MM.1S (cell line): Measurements from ENCODE around the gene TRIOBP.

Experiments
- DNase-seq: peaks from one replicate; pipeline ENCODE4 v3.0.0-alpha.2; 2015
- H2AFZ ChIP-seq: fragments of 300-600 bp; sonication (generic); 2 replicates; pipeline ENCODE4 v1.6.0; 2016; ENCODE audit warnings: antibody characterized with exemption, low read length
- H3F3A ChIP-seq: fragments of 300-600 bp; sonication (generic); 2 replicates; pipeline ENCODE4 v1.6.1; 2016; ENCODE audit warnings: mild to moderate bottlenecking, antibody characterized with exemption, low read length, moderate library complexity, mixed read lengths; ENCODE audit not compliant: insufficient read depth
- H3K27ac ChIP-seq: fragments of 300-600 bp; sonication (generic); 2 replicates; pipeline ENCODE4 v1.5.1; 2016; ENCODE audit warnings: mild to moderate bottlenecking, low read length
- H3K27me3 ChIP-seq: fragments of 300-600 bp; sonication (generic); replicated peaks from 2 replicates; pipeline ENCODE4 v1.6.0; 2016; ENCODE audit warnings: low read length; ENCODE audit not compliant: insufficient read depth
- H3K36me3 ChIP-seq: fragments of 300-600 bp; sonication (generic); replicated peaks from 2 replicates; pipeline ENCODE4 v1.6.1; 2016; ENCODE audit warnings: mild to moderate bottlenecking, low read length, mixed read lengths; ENCODE audit not compliant: insufficient read depth
- H3K4me1 ChIP-seq: fragments of 300-600 bp; sonication (generic); 2 replicates; pipeline ENCODE4 v1.6.1; 2016; ENCODE audit warnings: low read length, mixed read lengths
- H3K4me2 ChIP-seq: fragments of 300-600 bp; sonication (generic); 2 replicates; pipeline ENCODE4 v1.6.0; 2016; ENCODE audit warnings: low read depth, low read length
- H3K4me3 ChIP-seq: fragments of 300-600 bp; sonication (generic); 2 replicates; pipeline ENCODE4 v1.5.1; 2016; ENCODE audit warnings: low read length, mixed read lengths
- H3K79me2 ChIP-seq: fragments of 300-600 bp; sonication (generic); 2 replicates; pipeline ENCODE4 v1.6.1; 2016; ENCODE audit warnings: mixed run types, low read length, mixed read lengths
- H3K9ac ChIP-seq: fragments of 300-600 bp; sonication (generic); 2 replicates; pipeline ENCODE4 v1.6.1; 2016; ENCODE audit warnings: low read length, mixed read lengths
- H3K9me2 ChIP-seq: fragments of 300-600 bp; sonication (generic); replicated peaks from 2 replicates; pipeline ENCODE4 v1.6.1; 2016; ENCODE audit warnings: mild to moderate bottlenecking, low read length, mixed read lengths; ENCODE audit not compliant: insufficient read depth
- H3K9me3 ChIP-seq: fragments of 300-600 bp; sonication (generic); replicated peaks from 2 replicates; pipeline ENCODE4 v1.6.1; 2016; ENCODE audit warnings: mild to moderate bottlenecking, low read length, mixed read lengths; ENCODE audit not compliant: insufficient read depth
- H4K20me1 ChIP-seq: fragments of 300-600 bp; sonication (generic); 2 replicates; pipeline ENCODE4 v1.6.1; 2016; ENCODE audit warnings: mild to moderate bottlenecking, low read length, moderate library complexity, mixed read lengths; ENCODE audit not compliant: insufficient read depth
- CTCF ChIP-seq: fragments of 300-600 bp; sonication (generic); IDR thresholded peaks from 2 replicates; pipeline ENCODE4 v1.5.1; 2016; ENCODE audit warnings: antibody characterized with exemption, low read length, mixed read lengths
- EZH2 ChIP-seq: fragments of 300-600 bp; sonication (generic); optimal IDR thresholded peaks from 2 replicates; pipeline ENCODE3; 2017; ENCODE audit warnings: low read depth, mild to moderate bottlenecking, antibody characterized with exemption, low read length, mixed read lengths
- EZH2phosphoT487 ChIP-seq: fragments of 300-600 bp; sonication (generic); IDR thresholded peaks from 2 replicates; pipeline ENCODE4 v1.6.1; 2018; ENCODE audit warnings: antibody characterized with exemption, low read length

Gene TRIOBP

GRCh38 chr22:37750596-37751162, 53.8 kb downstream of the TRIOBP start:
- H3F3A ChIP-seq: no peaks in the 10 kb centered on the region
- no peaks in the 10 kb centered on the region for H3K27me3 ChIP-seq
- H3K36me3 ChIP-seq: no peaks in the 10 kb centered on the region; the same call in 1 of the 2 replicates
- no peaks in the 10 kb centered on the region for H3K9me3 ChIP-seq
- no peak overlapping the region for H3K4me2 ChIP-seq
- H3K9ac ChIP-seq: no peak overlapping the region
- H3K9me2 ChIP-seq: no peaks in the 10 kb centered on the region
- peaks cover 39% of the 10 kb centered on the region for H3K79me2 ChIP-seq
- no peak overlapping the region for H2AFZ ChIP-seq
- TF ChIP-seq EZH2 (no peak), EZH2phosphoT487 (no peak), CTCF (no peak)
- H3K27ac ChIP-seq: no peak overlapping the region
- DNase-seq: no peak
- H3K4me3 ChIP-seq: no peak overlapping the region
- no peaks in the 10 kb centered on the region for H4K20me1 ChIP-seq
- 0 out of 2 replicates have a peak, but pooled peaks cover 5% of the 10 kb centered on the region for H3K4me1 ChIP-seq

- no peak for TF ChIP-seq CTCF
- no peak for TF ChIP-seq EZH2phosphoT487
- no peak for TF ChIP-seq EZH2
- Histone ChIP-seq H3K9me3 (no peaks in the 10 kb centered on the region), H3K4me1 (0 out of 2 replicates have a peak, but pooled peaks cover 5% of the 10 kb centered on the region), H3K9me2 (no peaks in the 10 kb centered on the region), H3K27me3 (no peaks in the 10 kb centered on the region), H4K20me1 (no peaks in the 10 kb centered on the region), H3K27ac (no peak overlapping the region), H3K9ac (no peak overlapping the region), H3K4me3 (no peak overlapping the region), H3F3A (no peaks in the 10 kb centered on the region), H3K36me3 (no peaks in the 10 kb centered on the region; the same call in 1 of the 2 replicates), H2AFZ (no peak overlapping the region), H3K79me2 (peaks cover 35% of the 10 kb centered on the region), H3K4me2 (no peak overlapping the region)
- no peak for DNase-seq
Observed at GRCh38 chr22:37751449-37752188, 54.8 kb downstream of the TRIOBP start.

- Histone ChIP-seq H3K27ac (no peak overlapping the region), H4K20me1 (no peaks in the 10 kb centered on the region), H3K9me2 (no peaks in the 10 kb centered on the region), H3K36me3 (no peaks in the 10 kb centered on the region; the same call in 1 of the 2 replicates), H3F3A (no peaks in the 10 kb centered on the region), H3K79me2 (peaks cover 27% of the 10 kb centered on the region), H3K9me3 (no peaks in the 10 kb centered on the region), H2AFZ (no peak overlapping the region), H3K9ac (no peak overlapping the region), H3K4me1 (0 out of 2 replicates have a peak, but pooled peaks cover 4% of the 10 kb centered on the region), H3K27me3 (no peaks in the 10 kb centered on the region), H3K4me2 (no peak overlapping the region), H3K4me3 (no peak overlapping the region)
- no peak for TF ChIP-seq EZH2phosphoT487
- TF ChIP-seq CTCF: no peak
- no peak for TF ChIP-seq EZH2
- DNase-seq: no peak
Observed at GRCh38 chr22:37752189-37753087, 55.6 kb downstream of the TRIOBP start.
